H1 (cell line): Measurements from ENCODE around the gene HMG20A. TPM values are rescaled to one million over a fixed set of nuclear protein-coding genes. Genes with fewer than 3 reads are reported as not detected.

Source experiments
- CTCF ChIA-PET: fragments of 300-600 bp; sonication (Branson Sonifier 250); formaldehyde crosslinking; loops from one replicate; lab custom pipeline; 2021; ENCODE audit not compliant: partially characterized antibody; lab: Charles Lee
- POLR2A ChIA-PET: fragments of 300-600 bp; sonication (Branson Sonifier 250); formaldehyde crosslinking; loops from one replicate; lab custom pipeline; 2021; ENCODE audit warnings: inconsistent platforms; ENCODE audit not compliant: partially characterized antibody; lab: Charles Lee
- DNase-seq, 2 experiments: peaks; one replicate each; pipeline versions ENCODE4 v3.0.0 to v3.0.0-alpha.2; 2010 to 2022; ENCODE audit warnings: low spot score in 2 of 2, low read depth in 1 of 2, mixed read lengths in 1 of 2
- FAIRE-seq: peaks from 2 replicates; lab custom pipeline; 2011; peaks lifted over from hg19 to GRCh38; lab: Jason Lieb, UNC
- H2AFZ ChIP-seq: 2 replicates; pipeline ENCODE4 v1.8.1; 2012; ENCODE audit warnings: low read length, inconsistent platforms
- H2AK5ac ChIP-seq: 2 replicates; pipeline ENCODE4 v1.6.1; 2013; ENCODE audit warnings: low read depth, low read length
- H2BK120ac ChIP-seq: replicated peaks from 2 replicates; pipeline ENCODE3; 2013; ENCODE audit warnings: low read depth, low read length, inconsistent platforms
- H2BK12ac ChIP-seq: 2 replicates; pipeline ENCODE4 v1.6.1; 2013; ENCODE audit warnings: low read depth, low read length
- H2BK15ac ChIP-seq: 2 replicates; pipeline ENCODE4 v1.6.1; 2013; ENCODE audit warnings: low read length
- H2BK20ac ChIP-seq: 2 replicates; pipeline ENCODE4 v1.6.1; 2013; ENCODE audit warnings: low read length
- H2BK5ac ChIP-seq: 2 replicates; pipeline ENCODE4 v1.6.1; 2013; ENCODE audit warnings: low read depth, low read length
- H3K14ac ChIP-seq: 2 replicates; pipeline ENCODE4 v1.6.1; 2013; ENCODE audit warnings: inconsistent platforms; ENCODE audit not compliant: insufficient read length
- H3K18ac ChIP-seq: 2 replicates; pipeline ENCODE4 v1.6.1; 2013; ENCODE audit warnings: low read length; ENCODE audit errors: extremely low read depth
- H3K23ac ChIP-seq: 2 replicates; pipeline ENCODE4 v1.6.1; 2013; ENCODE audit warnings: inconsistent platforms; ENCODE audit not compliant: insufficient read length
- H3K23me2 ChIP-seq: 2 replicates; pipeline ENCODE4 v1.6.1; 2013; ENCODE audit warnings: low read depth, low read length
- H3K27ac ChIP-seq: 2 replicates; pipeline ENCODE4 v1.6.1; 2011; ENCODE audit warnings: low read depth, low read length, inconsistent platforms
- H3K27me3 ChIP-seq, 4 experiments: replicated peaks in 1 of 4; 1 replicate in 1 of 4; 2 replicates in 3 of 4; pipeline versions ENCODE4 v1.6.1 to v1.8.1; 2011 to 2013; ENCODE audit warnings: low read length in 3 of 4, mild to moderate bottlenecking in 3 of 4, inconsistent platforms in 2 of 4, mixed read lengths in 2 of 4, moderate library complexity in 1 of 4; ENCODE audit not compliant: control insufficient read depth in 3 of 4, insufficient read depth in 3 of 4; ENCODE audit errors: extremely low read depth in 1 of 4
- H3K36me3 ChIP-seq, 4 experiments: 2 replicates each; pipeline versions ENCODE4 v1.6.1 to v1.8.1; 2011 to 2013; ENCODE audit warnings: mild to moderate bottlenecking in 4 of 4, low read length in 3 of 4, moderate library complexity in 2 of 4, control low read depth in 1 of 4, inconsistent platforms in 1 of 4; ENCODE audit not compliant: insufficient read depth in 4 of 4, control insufficient read depth in 2 of 4
- H3K4ac ChIP-seq: replicated peaks from 2 replicates; pipeline ENCODE3; 2013; ENCODE audit warnings: low read length, low read depth, mixed read lengths, inconsistent platforms; ENCODE audit not compliant: insufficient read length
- H3K4me1 ChIP-seq, 4 experiments: replicated peaks in 1 of 4; 1 replicate in 1 of 4; 2 replicates in 3 of 4; pipeline versions ENCODE4 v1.6.1 to v1.8.1; 2011 to 2013; ENCODE audit warnings: low read length in 3 of 4, inconsistent platforms in 2 of 4, mixed read lengths in 1 of 4; ENCODE audit not compliant: insufficient read depth in 4 of 4, control insufficient read depth in 3 of 4
- H3K4me2 ChIP-seq, 2 experiments: 2 replicates each; pipeline versions ENCODE4 v1.6.1 to v1.8.1; 2011 to 2013; ENCODE audit warnings: low read depth in 2 of 2, low read length in 2 of 2, control low read depth in 1 of 2, inconsistent platforms in 1 of 2, mild to moderate bottlenecking in 1 of 2; ENCODE audit not compliant: insufficient read depth in 1 of 2
- H3K4me3 ChIP-seq, 4 experiments: fragments of 200-600, 300-600 bp in 1 of 4; sonication (generic), shearing (Covaris generic), sonication (Bioruptor Twin) in 1 of 4; 2 replicates each; pipeline versions ENCODE4 v1.5.1 to v1.8.1; 2011 to 2016; ENCODE audit warnings: low read length in 4 of 4, low read depth in 3 of 4, control low read depth in 2 of 4, inconsistent platforms in 2 of 4, mild to moderate bottlenecking in 2 of 4, mixed read lengths in 1 of 4, moderate library complexity in 1 of 4; ENCODE audit not compliant: insufficient read depth in 2 of 4; ENCODE audit errors: extremely low read depth in 1 of 4
- H3K56ac ChIP-seq: replicated peaks from 2 replicates; pipeline ENCODE3; 2013; ENCODE audit warnings: low read depth, mild to moderate bottlenecking, mixed read lengths, low read length, inconsistent platforms; ENCODE audit not compliant: insufficient read length
- H3K79me1 ChIP-seq: 2 replicates; pipeline ENCODE4 v1.6.1; 2013; ENCODE audit warnings: low read depth, low read length, control low read depth
- H3K79me2 ChIP-seq, 2 experiments: 2 replicates each; pipeline versions ENCODE4 v1.6.1 to v1.8.1; 2012 to 2013; ENCODE audit warnings: low read length in 2 of 2, mild to moderate bottlenecking in 2 of 2, inconsistent platforms in 1 of 2; ENCODE audit not compliant: insufficient read depth in 2 of 2, control insufficient read depth in 1 of 2
- H3K9ac ChIP-seq, 4 experiments: replicated peaks in 1 of 4; 1 replicate in 1 of 4; 2 replicates in 3 of 4; pipeline versions ENCODE4 v1.6.1 to v1.8.1; 2011 to 2013; ENCODE audit warnings: low read depth in 3 of 4, low read length in 3 of 4, control low read depth in 2 of 4, mild to moderate bottlenecking in 2 of 4, moderate library complexity in 2 of 4, inconsistent platforms in 1 of 4; ENCODE audit errors: extremely low read depth in 1 of 4
- H3K9me3 ChIP-seq, 2 experiments: 2 replicates each; pipeline versions ENCODE4 v1.6.1 to v1.8.1; 2012 to 2013; ENCODE audit warnings: mild to moderate bottlenecking in 2 of 2, moderate library complexity in 2 of 2, control low read depth in 1 of 2, inconsistent platforms in 1 of 2, low read depth in 1 of 2, low read length in 1 of 2, mixed read lengths in 1 of 2; ENCODE audit not compliant: insufficient read depth in 2 of 2
- H4K20me1 ChIP-seq, 2 experiments: replicated peaks in 1 of 2; 2 replicates each; pipeline versions ENCODE3 to v1.8.1; 2011 to 2013; ENCODE audit warnings: inconsistent platforms in 2 of 2, low read length in 2 of 2, mild to moderate bottlenecking in 1 of 2; ENCODE audit not compliant: insufficient read depth in 2 of 2, control insufficient read depth in 1 of 2
- H4K5ac ChIP-seq: 2 replicates; pipeline ENCODE4 v1.6.1; 2013; ENCODE audit warnings: low read length, low read depth, mixed read lengths, inconsistent platforms; ENCODE audit not compliant: insufficient read length
- H4K8ac ChIP-seq: 2 replicates; pipeline ENCODE4 v1.8.0; 2013; ENCODE audit warnings: mild to moderate bottlenecking, moderate library complexity, low read length, inconsistent platforms; ENCODE audit not compliant: insufficient read depth; ENCODE audit errors: extremely low read depth
- H4K91ac ChIP-seq: replicated peaks from 2 replicates; pipeline ENCODE3; 2013; ENCODE audit warnings: low read length, mixed read lengths, inconsistent platforms; ENCODE audit not compliant: insufficient read length
- BCL11A ChIP-seq, 2 experiments: IDR thresholded peaks; one replicate each; pipeline ENCODE4 v1.6.1; 2011; ENCODE audit warnings: low read depth in 2 of 2, low read length in 2 of 2, mild to moderate bottlenecking in 2 of 2
- CEBPB ChIP-seq: IDR thresholded peaks from 2 replicates; pipeline ENCODE4 v1.6.1; 2012; ENCODE audit warnings: low read depth, low read length
- EZH2 ChIP-seq: fragments of 200-600 bp; sonication (generic); IDR thresholded peaks from 2 replicates; pipeline ENCODE4 v1.7.1; 2012; ENCODE audit warnings: low read depth, mild to moderate bottlenecking, moderate library complexity, low read length, inconsistent platforms; ENCODE audit not compliant: severe bottlenecking
- GABPA ChIP-seq: IDR thresholded peaks from 2 replicates; pipeline ENCODE4 v1.6.1; 2011; ENCODE audit warnings: mild to moderate bottlenecking, low read length, moderate library complexity, borderline replicate concordance; ENCODE audit not compliant: insufficient read depth
- GTF2F1 ChIP-seq: IDR thresholded peaks from 2 replicates; pipeline ENCODE4 v1.6.1; 2012; ENCODE audit warnings: low read depth, low read length, improper control_type of control experiment, borderline replicate concordance
- HDAC2 ChIP-seq, 2 experiments: fragments of 300-600 bp in 1 of 2; sonication (generic) in 1 of 2; IDR thresholded peaks; 2 replicates each; pipeline ENCODE4 v1.6.1; 2011 to 2012; ENCODE audit warnings: low read depth in 2 of 2, low read length in 2 of 2, mild to moderate bottlenecking in 2 of 2, moderate library complexity in 2 of 2, borderline replicate concordance in 1 of 2, inconsistent platforms in 1 of 2
- KDM5A ChIP-seq: fragments of 200-600 bp; IDR thresholded peaks from 2 replicates; pipeline ENCODE4 v1.7.1; 2012; ENCODE audit warnings: mild to moderate bottlenecking, low read length, inconsistent platforms, mixed read lengths
- MAX ChIP-seq: IDR thresholded peaks from 2 replicates; pipeline ENCODE4 v1.6.1; 2012; ENCODE audit warnings: inconsistent platforms
- SIX5 ChIP-seq: IDR thresholded peaks from 2 replicates; pipeline ENCODE4 v1.6.1; 2011; ENCODE audit warnings: mild to moderate bottlenecking, low read depth, low read length
- SP2 ChIP-seq: IDR thresholded peaks from 2 replicates; pipeline ENCODE4 v1.6.1; 2012; ENCODE audit warnings: mild to moderate bottlenecking, low read length, inconsistent platforms
- TAF1 ChIP-seq: IDR thresholded peaks from 2 replicates; pipeline ENCODE4 v1.6.1; 2011; ENCODE audit warnings: mild to moderate bottlenecking, low read depth, low read length
- TBP ChIP-seq: IDR thresholded peaks from 2 replicates; pipeline ENCODE4 v1.6.1; 2011; ENCODE audit warnings: low read depth, low read length, improper control_type of control experiment
- TCF12 ChIP-seq: IDR thresholded peaks from 2 replicates; pipeline ENCODE4 v1.6.1; 2011; ENCODE audit warnings: low read depth, mild to moderate bottlenecking, low read length
- WGBS, 2 experiments: shearing (Covaris generic) in 1 of 2; methylation state at CpG; one replicate each; pipeline versions ENCODE4 v1.1.6 to v1.1.7; 2013 to 2015; ENCODE audit warnings: low lambda C conversion rate in 2 of 2, mixed read lengths in 2 of 2, inconsistent platforms in 1 of 2, low coverage in 1 of 2, missing lambda C conversion rate in 1 of 2; ENCODE audit not compliant: insufficient replicate concordance in 2 of 2, insufficient coverage in 1 of 2, insufficient read length in 1 of 2; ENCODE audit errors: extremely low coverage in 1 of 2, missing lambda C conversion rate in 1 of 2; 5-methylcytosine and 5-hydroxymethylcytosine counted together
- polyA plus RNA-seq, 7 experiments: library from polyadenylated mRNA; depleted of rRNA in 3 of 7; stranded (reverse) in 5 of 7; unstranded in 2 of 7; fragments of >200 nt in 5 of 7; fragments of 200-250 nt in 2 of 7; gene quantifications; 1 replicate in 5 of 7; 2 replicates in 1 of 7; 4 replicates in 1 of 7; pipeline versions ENCODE4 v1.2.1 to v1.2.3, GENCODE V29; 2011 to 2013; ENCODE audit warnings: missing spikeins in 2 of 7, mixed read lengths in 2 of 7
- total RNA-seq: library from RNA; stranded (reverse); fragmentation: NEBNext Ultra II Directional; extraction: Animal tissue kit (Norgen Biotek cat#: 25700); gene quantifications from 2 replicates; pipeline ENCODE4 v1.2.1, GENCODE V29; 2021

HMG20A gene
- total and polyA plus RNA-seq, 2 of the 8 experiments (the other 6 are each of a cell fraction or from before 2014, with no cell fraction given): 52.1 to 59.7 TPM

DNA sequence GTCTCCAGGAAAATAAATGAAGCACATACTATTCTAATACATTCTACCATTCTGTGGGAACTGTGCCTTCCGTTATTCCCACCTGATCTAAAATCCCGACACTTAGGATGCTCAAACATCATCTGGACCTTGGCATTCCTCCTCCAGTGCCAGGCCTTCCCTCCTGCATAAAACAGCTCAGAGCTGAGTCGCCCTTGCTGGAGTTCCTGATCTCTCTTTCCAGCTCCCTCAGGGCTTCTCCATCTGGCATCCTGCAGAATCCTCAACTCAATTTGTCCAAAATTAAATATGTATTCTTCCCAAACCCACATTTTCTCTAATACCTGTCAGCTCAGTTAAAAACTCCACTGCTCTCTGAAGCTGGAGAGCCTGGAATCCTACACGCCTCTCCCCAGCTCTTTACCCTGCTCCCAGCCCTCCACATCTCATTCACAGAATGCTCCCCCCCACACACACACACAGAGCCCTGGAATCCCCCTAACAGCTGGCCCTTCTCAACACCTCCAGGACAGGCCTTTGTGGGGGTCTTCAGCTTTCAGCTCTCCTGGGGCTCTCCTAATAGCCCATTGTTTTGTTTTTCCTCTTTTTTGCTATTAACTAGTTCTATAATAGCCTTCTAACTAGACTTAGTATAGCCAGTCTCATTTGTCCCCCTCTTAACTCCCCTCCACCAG, 78.5 kb downstream of the HMG20A start:
- no peaks in the 10 kb centered on the region for H3K27me3 ChIP-seq
- no peaks in the 10 kb centered on the region for H4K20me1 ChIP-seq
- H3K23ac ChIP-seq: no peak overlapping the region
- FAIRE-seq (no peak), DNase-seq (no peak)
- H2AFZ ChIP-seq: no peak overlapping the region
- no peaks in the 10 kb centered on the region for H3K79me1 ChIP-seq
- no peak overlapping the region for H3K27ac ChIP-seq
- no peaks in the 10 kb centered on the region for H3K36me3 ChIP-seq
- H3K9ac ChIP-seq: no peak overlapping the region
- 0 out of 2 replicates have a peak overlapping the region, but pooled peaks have one; percentile 3 for H2BK20ac ChIP-seq
- H2BK12ac ChIP-seq: no peak overlapping the region; the same call in 1 of the 2 replicates
- H3K4me2 ChIP-seq: no peak overlapping the region
- no peak overlapping the region for H4K8ac ChIP-seq
- H3K4me3 ChIP-seq: no peak overlapping the region
- H2BK120ac ChIP-seq: no peak overlapping the region
- H4K91ac ChIP-seq: peak overlapping the region; percentile 23
- WGBS, 2 experiments: 84% methylated on average over 4 of the region's 4 CpGs; no CpG with 5 or more reads in 1 of the 2 experiments
- H3K4me1 ChIP-seq: peaks cover 18 to 45% (median 22%) of the 10 kb centered on the region in 4 experiments
- peaks cover 2% of the 10 kb centered on the region; the same call in 1 of the 2 replicates for H3K23me2 ChIP-seq
- H3K9me3 ChIP-seq: no peaks in the 10 kb centered on the region
- no peak overlapping the region for H3K4ac ChIP-seq
- CTCF ChIA-PET: interaction anchor here (0.7 to 7.7 kb wide), 12 partner anchors 8 to 389 kb away, joined by 3 to 99 read pairs (median 6); partner anchors contain the start of gene HMG20A
- no peak overlapping the region for H3K56ac ChIP-seq
- H2BK15ac ChIP-seq: peak overlapping the region; percentile 65; the same call in 1 of the 2 replicates
- no peaks in the 10 kb centered on the region for H3K79me2 ChIP-seq
- no peak overlapping the region for H4K5ac ChIP-seq
- H3K18ac ChIP-seq: no peak overlapping the region
- POLR2A ChIA-PET: interaction anchor here (1.0 to 4.9 kb wide), 3 partner anchors 10 to 29 kb away, joined by 3 to 39 read pairs (median 3); no protein-coding TSS in a partner anchor
- no peak overlapping the region for H2AK5ac ChIP-seq
- no peak overlapping the region for H3K14ac ChIP-seq
- H2BK5ac ChIP-seq: no peak overlapping the region; the same call in 1 of the 2 replicates
- TF ChIP-seq EZH2 (no peak), GABPA (no peak), TAF1 (no peak), BCL11A (IDR thresholded peaks at IDR 0.05; ENCODE audit: low read depth in 2 of 2, low read length in 2 of 2) (no peak), SIX5 (no peak), GTF2F1 (no peak), SP2 (no peak), KDM5A (no peak), HDAC2 (IDR thresholded peaks at IDR 0.05; ENCODE audit: borderline replicate concordance in 1 of 2, low read depth in 2 of 2, low read length in 2 of 2) (no peak), TCF12 (no peak), TBP (no peak), CEBPB (no peak), MAX (no peak)
